Measurements from ENCODE around the gene DDX39B.
"Not testable (repeated sequence)": the region's sequence is repeated elsewhere in the genome, so short reads cannot be mapped to it uniquely, and the experiment has no call there.

Gene DDX39B

GRCh38 chr6:31541658-31542521 is at the start of gene DDX39B:
Gene DDX39B (minus strand): TSS chr6:31542003. CDS start chr6:31540532, 1,471 bp downstream.
- peak in 50 of 51 donors; percentile 72 to 98 (median 92) for DNase-seq

GRCh38 chr6:31590691-31591090 is 48.9 kb upstream of the DDX39B start:
- DNase-seq, result not testable (repeated sequence)

- no peak for DNase-seq
These were observed 47.3 kb upstream of the DDX39B start for GRCh38 chr6:31588871-31589650.

- no peak for DNase-seq
These were observed 46.3 kb upstream of the DDX39B start for GRCh38 chr6:31587791-31588777.

GRCh38 chr6:31586599-31587281 is 44.9 kb upstream of the DDX39B start:
- peak in 12 of 51 donors; percentile 6 to 56 (median 18) for DNase-seq

GRCh38 chr6:31586008-31586407 is 44.2 kb upstream of the DDX39B start, which contains the start of gene LST1:
Gene LST1 (plus strand): TSS chr6:31586277. CDS start chr6:31587300, 1,023 bp downstream.
- DNase-seq, result peak in 4 of 51 donors; percentile 9 to 30 (median 21)

- no peak for DNase-seq
These were observed 43.7 kb upstream of the DDX39B start for GRCh38 chr6:31585491-31585890.

GRCh38 chr6:31582230-31582643 is 40.4 kb upstream of the DDX39B start, which contains the start of gene LTB:
Gene LTB (minus strand): TSS chr6:31582424. CDS start chr6:31582417, 7 bp downstream.
- DNase-seq, result no peak

GRCh38 chr6:31581434-31582229 is 39.8 kb upstream of the DDX39B start:
- peak in 9 of 51 donors; percentile 11 to 42 (median 22) for DNase-seq

GRCh38 chr6:31580807-31581433 is 39.1 kb upstream of the DDX39B start:
- DNase-seq, result peak in 49 of 51 donors; percentile 30 to 89 (median 73)

GRCh38 chr6:31580438-31580740 is 38.6 kb upstream of the DDX39B start:
- no peak for DNase-seq

- no peak for DNase-seq
These were observed 38.0 kb upstream of the DDX39B start for GRCh38 chr6:31579546-31580437.

- no peak for DNase-seq
These were observed 37.3 kb upstream of the DDX39B start for GRCh38 chr6:31579119-31579505.

GRCh38 chr6:31578184-31579118 is 36.6 kb upstream of the DDX39B start:
- DNase-seq, result no peak

- DNase-seq, result no peak
These were observed 35.8 kb upstream of the DDX39B start for GRCh38 chr6:31577579-31577966.

- peak in 2 of 51 donors; percentile 91 to 100 for DNase-seq
These were observed 35.2 kb upstream of the DDX39B start for GRCh38 chr6:31576897-31577578.

All from hypothalamus (tissue), 51 donors.